ENCODE measurements around the gene RASAL2.

DNA sequence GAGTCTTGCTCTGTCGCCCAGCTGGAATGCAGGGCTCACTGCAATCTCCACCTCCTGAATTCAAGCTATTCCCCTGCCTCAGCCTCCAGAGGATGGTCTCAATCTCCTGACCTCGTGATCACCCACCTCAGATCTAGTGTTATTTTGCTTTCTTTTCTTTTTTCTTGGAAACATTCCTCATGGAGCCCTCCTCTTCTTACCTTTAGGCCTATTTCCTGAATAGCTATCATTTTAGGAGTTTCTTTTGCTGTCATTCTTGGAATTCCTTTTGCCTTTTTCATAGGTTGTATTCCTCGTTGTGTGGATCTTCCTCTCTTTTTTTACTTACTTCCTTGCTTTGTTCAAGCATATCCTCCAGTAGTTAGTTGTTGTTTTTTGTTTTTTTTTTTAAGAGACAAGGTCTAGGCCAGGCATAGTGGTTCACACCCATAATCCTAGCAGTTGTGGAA lies 173.8 kb downstream of the RASAL2 start:
- TF ChIP-seq CTCF (IDR thresholded peaks at IDR 0.05; ENCODE audit: insufficient read depth, low read length, poor library complexity, severe bottlenecking): no peak
- TF ChIP-seq EZH2phosphoT487 (conservative IDR thresholded peaks at IDR 0.05; ENCODE audit: low read length): no peak
